22Rv1 (cell line): ENCODE measurements around the gene CNOT1.

Experiments
- ZFX ChIP-seq: fragments of 450-650 bp; IDR thresholded peaks from 2 replicates; pipeline ENCODE4 v1.6.1; 2017; ENCODE audit warnings: antibody characterized with exemption, borderline replicate concordance
- TF ChIP-seq, protein P1 (sequence below): fragments of 450-650 bp; IDR thresholded peaks from 2 replicates; pipeline ENCODE4 v1.5.1; 2017; ENCODE audit warnings: mild to moderate bottlenecking

- TF ChIP-seq, protein P1, sequence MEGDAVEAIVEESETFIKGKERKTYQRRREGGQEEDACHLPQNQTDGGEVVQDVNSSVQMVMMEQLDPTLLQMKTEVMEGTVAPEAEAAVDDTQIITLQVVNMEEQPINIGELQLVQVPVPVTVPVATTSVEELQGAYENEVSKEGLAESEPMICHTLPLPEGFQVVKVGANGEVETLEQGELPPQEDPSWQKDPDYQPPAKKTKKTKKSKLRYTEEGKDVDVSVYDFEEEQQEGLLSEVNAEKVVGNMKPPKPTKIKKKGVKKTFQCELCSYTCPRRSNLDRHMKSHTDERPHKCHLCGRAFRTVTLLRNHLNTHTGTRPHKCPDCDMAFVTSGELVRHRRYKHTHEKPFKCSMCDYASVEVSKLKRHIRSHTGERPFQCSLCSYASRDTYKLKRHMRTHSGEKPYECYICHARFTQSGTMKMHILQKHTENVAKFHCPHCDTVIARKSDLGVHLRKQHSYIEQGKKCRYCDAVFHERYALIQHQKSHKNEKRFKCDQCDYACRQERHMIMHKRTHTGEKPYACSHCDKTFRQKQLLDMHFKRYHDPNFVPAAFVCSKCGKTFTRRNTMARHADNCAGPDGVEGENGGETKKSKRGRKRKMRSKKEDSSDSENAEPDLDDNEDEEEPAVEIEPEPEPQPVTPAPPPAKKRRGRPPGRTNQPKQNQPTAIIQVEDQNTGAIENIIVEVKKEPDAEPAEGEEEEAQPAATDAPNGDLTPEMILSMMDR = no peak
- no peak for TF ChIP-seq ZFX
These were observed 109.9 kb downstream of the CNOT1 start for GRCh38 chr16:58519707-58520106.
